HepG2 (cell line): ENCODE data around the gene BPIFA1. TPM values are rescaled to one million over a fixed set of nuclear protein-coding genes. Genes with fewer than 3 reads are reported as not detected.
A peak's percentile ranks its signal among the peaks of the same experiment; 100 is the strongest.

Experiments used
- CEBPG ChIP-seq: IDR thresholded peaks from 2 replicates; pipeline ENCODE4 v1.6.1; 2016
- GABPB1 ChIP-seq: IDR thresholded peaks from 2 replicates; pipeline ENCODE4 v1.6.1; 2016; ENCODE audit warnings: mild to moderate bottlenecking, missing genetic modification reagents, moderate library complexity, missing compliant biosample characterization
- MED1 ChIP-seq: sonication (generic); formaldehyde crosslinking; IDR thresholded peaks from 2 replicates; pipeline ENCODE4 v1.4.0; 2020; ENCODE audit warnings: missing genetic modification reagents
- PCBP2 ChIP-seq: fragments of 200-400 bp; formaldehyde crosslinking; optimal IDR thresholded peaks from 2 replicates; pipeline ENCODE3; 2018; ENCODE audit warnings: low read length, low read depth; ENCODE audit not compliant: poor library complexity, severe bottlenecking
- RFXAP ChIP-seq: sonication (generic); formaldehyde crosslinking; IDR thresholded peaks from 2 replicates; pipeline ENCODE4 v1.4.0; 2020; ENCODE audit warnings: missing genetic modification reagents, borderline replicate concordance
- SETDB1 ChIP-seq: sonication (generic); formaldehyde crosslinking; IDR thresholded peaks from 2 replicates; pipeline ENCODE4 v1.5.1; 2020; ENCODE audit warnings: missing genetic modification reagents, mild to moderate bottlenecking, borderline replicate concordance
- ZBTB42 ChIP-seq: sonication (generic); formaldehyde crosslinking; IDR thresholded peaks from 2 replicates; pipeline ENCODE4 v1.5.0; 2020; ENCODE audit warnings: mild to moderate bottlenecking, missing genetic modification reagents
- ZBTB7B ChIP-seq: sonication (generic); formaldehyde crosslinking; IDR thresholded peaks from 2 replicates; pipeline ENCODE4 v1.4.0; 2020; ENCODE audit warnings: missing genetic modification reagents
- ZC3H4 ChIP-seq: sonication (generic); formaldehyde crosslinking; IDR thresholded peaks from 2 replicates; pipeline ENCODE4 v1.4.0; 2020; ENCODE audit warnings: missing genetic modification reagents, borderline replicate concordance
- ZFP36L2 ChIP-seq: sonication (generic); formaldehyde crosslinking; IDR thresholded peaks from 2 replicates; pipeline ENCODE4 v1.4.0; 2020; ENCODE audit warnings: missing genetic modification reagents
- ZFP90 ChIP-seq: sonication (generic); formaldehyde crosslinking; IDR thresholded peaks from 2 replicates; pipeline ENCODE4 v1.8.0; 2022; ENCODE audit warnings: missing genetic modification reagents, mild to moderate bottlenecking, inconsistent platforms, borderline replicate concordance
- ZNF224 ChIP-seq: sonication (generic); formaldehyde crosslinking; IDR thresholded peaks from 2 replicates; pipeline ENCODE4 v1.5.0; 2020; ENCODE audit warnings: mild to moderate bottlenecking, missing genetic modification reagents
- ZNF260 ChIP-seq: sonication (generic); formaldehyde crosslinking; IDR thresholded peaks from 2 replicates; pipeline ENCODE4 v1.4.0; 2020; ENCODE audit warnings: missing genetic modification reagents, low read depth, mild to moderate bottlenecking, borderline replicate concordance
- ZNF326 ChIP-seq: sonication (generic); formaldehyde crosslinking; IDR thresholded peaks from 2 replicates; pipeline ENCODE4 v1.4.0; 2020; ENCODE audit warnings: missing genetic modification reagents, borderline replicate concordance
- ZNF331 ChIP-seq: sonication (generic); formaldehyde crosslinking; IDR thresholded peaks from 2 replicates; pipeline ENCODE4 v1.4.0; 2020; ENCODE audit warnings: missing genetic modification reagents
- ZNF552 ChIP-seq: sonication (generic); formaldehyde crosslinking; IDR thresholded peaks from 2 replicates; pipeline ENCODE4 v1.9.0; 2022; ENCODE audit warnings: missing genetic modification reagents, mild to moderate bottlenecking, borderline replicate concordance
- ZNF614 ChIP-seq: IDR thresholded peaks from 2 replicates; pipeline ENCODE4 v1.6.1; 2018; ENCODE audit warnings: missing biosample characterization, missing genetic modification reagents, inconsistent platforms, borderline replicate concordance
- ZNF670 ChIP-seq: sonication (generic); formaldehyde crosslinking; IDR thresholded peaks from 2 replicates; pipeline ENCODE4 v1.8.0; 2022; ENCODE audit warnings: mild to moderate bottlenecking, missing genetic modification reagents, borderline replicate concordance
- ZNF678 ChIP-seq: sonication (generic); formaldehyde crosslinking; IDR thresholded peaks from 2 replicates; pipeline ENCODE4 v1.4.0; 2020; ENCODE audit warnings: mild to moderate bottlenecking, missing genetic modification reagents
- ZNF775 ChIP-seq: sonication (generic); formaldehyde crosslinking; IDR thresholded peaks from 2 replicates; pipeline ENCODE4 v1.4.0; 2020; ENCODE audit warnings: missing genetic modification reagents, mild to moderate bottlenecking, moderate library complexity, borderline replicate concordance
- polyA plus RNA-seq, 8 experiments: library from polyadenylated mRNA; depleted of rRNA in 3 of 8; stranded (reverse) in 7 of 8; unstranded in 1 of 8; fragments of >200 nt; fragmentation: Illumina TruSeq in 4 of 8; extraction: Trizol in 4 of 8; gene quantifications; 2 replicates each; pipeline versions ENCODE4 v1.2.1 to v1.2.3, GENCODE V29; 2011 to 2016; ENCODE audit warnings: low read depth in 4 of 8, missing spikeins in 1 of 8, mixed read lengths in 1 of 8; ENCODE audit not compliant: insufficient read depth in 1 of 8
- total RNA-seq, 5 experiments: library from RNA; depleted of rRNA; stranded (reverse); fragments of >200 nt; fragmentation: Illumina TruSeq; extraction: Trizol; gene quantifications; 2 replicates each; pipeline ENCODE4 v1.2.3, GENCODE V29; 2016; ENCODE audit warnings: low read depth in 1 of 5
- TF ChIP-seq, protein P1 (sequence below): IDR thresholded peaks from 2 replicates; pipeline ENCODE4 v1.6.1; 2018; ENCODE audit warnings: missing genetic modification reagents
- TF ChIP-seq, protein P2 (sequence below): sonication (generic); formaldehyde crosslinking; IDR thresholded peaks from 2 replicates; pipeline ENCODE4 v1.4.0; 2020; ENCODE audit warnings: missing genetic modification reagents, low read depth, mild to moderate bottlenecking, borderline replicate concordance
- TF ChIP-seq, protein P3 (sequence below): sonication (generic); formaldehyde crosslinking; IDR thresholded peaks from 2 replicates; pipeline ENCODE4 v1.4.0; 2020; ENCODE audit warnings: missing genetic modification reagents
- TF ChIP-seq, protein P4 (sequence below): sonication (generic); formaldehyde crosslinking; IDR thresholded peaks from 2 replicates; pipeline ENCODE4 v1.4.0; 2020; ENCODE audit warnings: low read depth, mild to moderate bottlenecking, missing genetic modification reagents
- TF ChIP-seq, protein P5 (sequence below): sonication (generic); formaldehyde crosslinking; IDR thresholded peaks from 2 replicates; pipeline ENCODE4 v1.8.0; 2022; ENCODE audit warnings: mild to moderate bottlenecking, missing genetic modification reagents

Gene BPIFA1
- total and polyA plus RNA-seq, 2 of the 13 experiments (the other 11 are each of a cell fraction or from before 2014, with no cell fraction given), result not detected

DNA sequence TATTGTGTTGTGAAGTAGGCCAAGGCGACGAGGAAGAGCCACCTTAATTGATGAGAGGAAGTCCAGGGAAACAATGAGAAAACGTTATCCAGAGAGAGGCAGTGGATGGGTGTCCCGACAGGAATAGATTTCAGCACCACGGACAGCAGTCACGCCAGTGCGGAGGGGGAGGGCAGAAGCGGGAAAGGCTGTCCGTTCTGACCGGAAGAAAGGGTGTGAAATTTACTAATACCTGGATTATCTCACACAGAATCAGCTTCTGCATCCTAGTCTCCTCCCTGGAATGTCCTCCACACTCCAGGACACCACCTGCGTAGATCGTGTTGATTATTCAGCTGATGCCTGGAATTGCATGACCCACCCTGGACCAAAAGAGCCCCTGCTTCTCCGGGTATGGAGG lies 26.0 kb upstream of the BPIFA1 start (continued):
- TF ChIP-seq, protein P1, sequence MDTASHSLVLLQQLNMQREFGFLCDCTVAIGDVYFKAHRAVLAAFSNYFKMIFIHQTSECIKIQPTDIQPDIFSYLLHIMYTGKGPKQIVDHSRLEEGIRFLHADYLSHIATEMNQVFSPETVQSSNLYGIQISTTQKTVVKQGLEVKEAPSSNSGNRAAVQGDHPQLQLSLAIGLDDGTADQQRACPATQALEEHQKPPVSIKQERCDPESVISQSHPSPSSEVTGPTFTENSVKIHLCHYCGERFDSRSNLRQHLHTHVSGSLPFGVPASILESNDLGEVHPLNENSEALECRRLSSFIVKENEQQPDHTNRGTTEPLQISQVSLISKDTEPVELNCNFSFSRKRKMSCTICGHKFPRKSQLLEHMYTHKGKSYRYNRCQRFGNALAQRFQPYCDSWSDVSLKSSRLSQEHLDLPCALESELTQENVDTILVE (CRISPR knock-in tag), result peak; percentile 99
- TF ChIP-seq ZBTB42, result peak; percentile 91
- TF ChIP-seq MED1 (CRISPR knock-in tag), result peak; percentile 81
- peak; percentile 98 for TF ChIP-seq ZFP36L2 (CRISPR knock-in tag)
- peak; percentile 99 for TF ChIP-seq ZNF331
- TF ChIP-seq ZNF614 (CRISPR knock-in tag), result peak; percentile 94
- TF ChIP-seq SETDB1 (CRISPR knock-in tag), result no peak
- TF ChIP-seq, protein P2, sequence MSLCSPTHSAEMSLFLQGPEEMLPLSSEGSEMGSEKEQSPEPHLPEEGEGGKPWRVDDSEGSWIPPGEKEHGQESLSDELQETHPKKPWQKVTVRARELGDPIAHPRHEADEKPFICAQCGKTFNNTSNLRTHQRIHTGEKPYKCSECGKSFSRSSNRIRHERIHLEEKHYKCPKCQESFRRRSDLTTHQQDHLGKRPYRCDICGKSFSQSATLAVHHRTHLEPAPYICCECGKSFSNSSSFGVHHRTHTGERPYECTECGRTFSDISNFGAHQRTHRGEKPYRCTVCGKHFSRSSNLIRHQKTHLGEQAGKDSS (CRISPR knock-in tag), result peak; percentile 81; the same call in 1 of the 2 replicates
- TF ChIP-seq RFXAP (CRISPR knock-in tag), result peak; percentile 82; the same call in 1 of the 2 replicates
- TF ChIP-seq, protein P3, sequence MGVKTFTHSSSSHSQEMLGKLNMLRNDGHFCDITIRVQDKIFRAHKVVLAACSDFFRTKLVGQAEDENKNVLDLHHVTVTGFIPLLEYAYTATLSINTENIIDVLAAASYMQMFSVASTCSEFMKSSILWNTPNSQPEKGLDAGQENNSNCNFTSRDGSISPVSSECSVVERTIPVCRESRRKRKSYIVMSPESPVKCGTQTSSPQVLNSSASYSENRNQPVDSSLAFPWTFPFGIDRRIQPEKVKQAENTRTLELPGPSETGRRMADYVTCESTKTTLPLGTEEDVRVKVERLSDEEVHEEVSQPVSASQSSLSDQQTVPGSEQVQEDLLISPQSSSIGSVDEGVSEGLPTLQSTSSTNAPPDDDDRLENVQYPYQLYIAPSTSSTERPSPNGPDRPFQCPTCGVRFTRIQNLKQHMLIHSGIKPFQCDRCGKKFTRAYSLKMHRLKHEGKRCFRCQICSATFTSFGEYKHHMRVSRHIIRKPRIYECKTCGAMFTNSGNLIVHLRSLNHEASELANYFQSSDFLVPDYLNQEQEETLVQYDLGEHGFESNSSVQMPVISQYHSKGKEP, result peak; percentile 99
- peak; percentile 89 for TF ChIP-seq ZFP90 (CRISPR knock-in tag)
- no peak for TF ChIP-seq ZNF326
- TF ChIP-seq PCBP2, result no peak
- no peak for TF ChIP-seq ZNF260 (CRISPR knock-in tag)
- TF ChIP-seq, protein P4, sequence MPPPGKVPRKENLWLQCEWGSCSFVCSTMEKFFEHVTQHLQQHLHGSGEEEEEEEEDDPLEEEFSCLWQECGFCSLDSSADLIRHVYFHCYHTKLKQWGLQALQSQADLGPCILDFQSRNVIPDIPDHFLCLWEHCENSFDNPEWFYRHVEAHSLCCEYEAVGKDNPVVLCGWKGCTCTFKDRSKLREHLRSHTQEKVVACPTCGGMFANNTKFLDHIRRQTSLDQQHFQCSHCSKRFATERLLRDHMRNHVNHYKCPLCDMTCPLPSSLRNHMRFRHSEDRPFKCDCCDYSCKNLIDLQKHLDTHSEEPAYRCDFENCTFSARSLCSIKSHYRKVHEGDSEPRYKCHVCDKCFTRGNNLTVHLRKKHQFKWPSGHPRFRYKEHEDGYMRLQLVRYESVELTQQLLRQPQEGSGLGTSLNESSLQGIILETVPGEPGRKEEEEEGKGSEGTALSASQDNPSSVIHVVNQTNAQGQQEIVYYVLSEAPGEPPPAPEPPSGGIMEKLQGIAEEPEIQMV (CRISPR knock-in tag), result peak; percentile 85; the same call in 1 of the 2 replicates
- TF ChIP-seq GABPB1 (CRISPR knock-in tag), result peak; percentile 68; the same call in 1 of the 2 replicates
- TF ChIP-seq ZNF775 (CRISPR knock-in tag), result peak; percentile 89
- TF ChIP-seq ZNF552 (CRISPR knock-in tag), result peak; percentile 74; the same call in 1 of the 2 replicates
- TF ChIP-seq ZC3H4 (CRISPR knock-in tag), result peak; percentile 78; the same call in 1 of the 2 replicates
- peak; percentile 44; the same call in 1 of the 2 replicates for TF ChIP-seq CEBPG
- peak; percentile 52; the same call in 1 of the 2 replicates for TF ChIP-seq ZNF224
- 0 out of 2 replicates have a peak, but pooled peaks have one; percentile 86 for TF ChIP-seq ZNF678
- TF ChIP-seq, protein P5, sequence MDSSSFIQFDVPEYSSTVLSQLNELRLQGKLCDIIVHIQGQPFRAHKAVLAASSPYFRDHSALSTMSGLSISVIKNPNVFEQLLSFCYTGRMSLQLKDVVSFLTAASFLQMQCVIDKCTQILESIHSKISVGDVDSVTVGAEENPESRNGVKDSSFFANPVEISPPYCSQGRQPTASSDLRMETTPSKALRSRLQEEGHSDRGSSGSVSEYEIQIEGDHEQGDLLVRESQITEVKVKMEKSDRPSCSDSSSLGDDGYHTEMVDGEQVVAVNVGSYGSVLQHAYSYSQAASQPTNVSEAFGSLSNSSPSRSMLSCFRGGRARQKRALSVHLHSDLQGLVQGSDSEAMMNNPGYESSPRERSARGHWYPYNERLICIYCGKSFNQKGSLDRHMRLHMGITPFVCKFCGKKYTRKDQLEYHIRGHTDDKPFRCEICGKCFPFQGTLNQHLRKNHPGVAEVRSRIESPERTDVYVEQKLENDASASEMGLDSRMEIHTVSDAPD (CRISPR knock-in tag), result 0 out of 2 replicates have a peak, but pooled peaks have one; percentile 65
- no peak for TF ChIP-seq ZNF670 (CRISPR knock-in tag)
- TF ChIP-seq ZBTB7B (CRISPR knock-in tag), result peak; percentile 77
